ENCODE data around the gene RNLS. TPM values are rescaled to one million over a fixed set of nuclear protein-coding genes. Genes with fewer than 3 reads are reported as not detected.

Gene RNLS
- total RNA-seq, 1 experiment from 2014 or later: 8.7 TPM

DNA sequence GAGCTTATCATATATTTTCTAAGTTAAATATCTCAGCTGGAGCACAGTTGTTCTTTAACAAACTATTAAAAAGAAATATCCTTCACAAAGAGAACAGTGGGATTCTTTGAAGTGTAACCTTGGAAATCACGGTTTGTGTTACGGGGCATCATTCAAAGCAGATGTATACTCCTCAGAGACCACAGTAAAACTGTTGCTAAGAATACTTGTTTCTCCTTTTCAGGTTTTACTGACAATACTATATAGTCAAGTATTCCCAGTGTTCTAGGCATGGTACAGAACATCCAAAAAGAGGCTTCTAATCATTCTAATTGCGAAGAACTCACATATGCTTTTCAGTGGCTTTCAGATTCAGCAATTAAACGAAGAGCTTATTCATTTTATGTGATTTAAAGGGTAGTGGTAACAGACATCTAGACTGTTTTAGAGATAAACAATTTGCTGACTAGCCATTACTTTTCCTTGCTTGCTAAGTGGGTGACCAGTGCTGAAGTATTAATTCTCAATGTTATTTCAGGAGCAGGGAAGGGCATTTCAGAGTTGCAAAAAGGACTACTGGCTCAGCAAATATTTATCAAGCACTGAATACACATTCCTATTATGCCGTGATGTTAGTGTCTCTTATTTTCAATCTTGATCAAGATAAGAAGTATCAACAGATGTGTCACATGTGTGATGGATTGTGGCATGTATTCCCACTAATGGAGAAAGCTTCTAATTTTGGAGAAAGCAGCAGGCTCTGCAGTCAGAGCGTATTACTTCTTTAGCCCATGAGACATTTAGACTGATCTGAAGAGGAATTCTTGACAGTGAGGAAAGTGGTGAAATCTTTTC lies 236.8 kb downstream of the RNLS start:
- peaks cover 60% of the 10 kb centered on the region for H3K4me1 Mint-ChIP-seq
- CTCF ChIA-PET: interaction anchor here (0.9 to 1.9 kb wide), 2 partner anchors 43 kb away, joined by 3 to 7 read pairs; no protein-coding TSS in a partner anchor
- no peak for ATAC-seq

DNA sequence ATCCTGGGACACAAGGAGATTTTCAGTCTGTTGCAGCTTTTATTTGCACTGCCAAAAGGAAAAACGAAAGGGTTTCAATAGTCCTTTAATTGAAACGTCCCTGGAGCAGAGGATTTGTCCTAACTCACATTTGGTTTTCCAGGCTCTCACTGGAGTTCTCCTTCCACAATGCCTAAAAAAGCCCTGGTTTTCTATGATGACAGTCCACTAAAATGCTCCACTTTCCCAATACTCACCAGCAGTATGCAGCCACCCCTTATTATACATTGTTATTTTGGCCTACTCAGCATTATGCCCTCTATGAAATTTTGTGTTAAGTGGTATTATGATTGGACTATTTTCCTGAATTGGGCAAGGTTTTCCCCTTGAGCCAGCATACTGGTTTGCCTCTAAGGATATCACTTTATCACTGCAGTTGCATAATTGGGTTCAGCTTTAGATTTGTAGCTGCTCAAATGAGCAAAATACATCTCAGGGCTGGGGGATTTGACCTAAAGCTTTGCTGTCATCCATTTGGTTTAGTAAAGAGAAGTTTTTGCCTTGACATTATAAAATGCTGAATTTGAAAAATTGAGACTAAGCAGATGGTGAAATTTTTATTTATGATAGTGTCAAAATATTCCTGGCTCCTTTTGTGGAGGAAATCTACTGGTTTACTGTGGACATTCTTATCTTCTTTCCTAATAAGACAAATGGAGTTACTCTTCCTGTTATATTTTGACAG lies 239.2 kb downstream of the RNLS start:
- ChIA-PET CTCF (no interaction called here), POLR2A (no interaction called here)
- Mint-ChIP-seq H3K4me3 (no peak overlapping the region), H3K27ac (no peak overlapping the region; the same call in 1 of the 2 replicates), H3K9me3 (peaks cover 3% of the 10 kb centered on the region; the same call in 1 of the 2 replicates), H3K27me3 (ENCODE audit: low read depth) (no peaks in the 10 kb centered on the region), H3K36me3 (no peaks in the 10 kb centered on the region), H3K4me1 (peaks cover 57% of the 10 kb centered on the region)
- ATAC-seq (no peak), DNase-seq (ENCODE audit: low spot score) (no peak)
- TF ChIP-seq MLX (CRISPR knock-in tag; IDR thresholded peaks at IDR 0.05): no peak
- TF ChIP-seq TEAD1 (CRISPR knock-in tag; IDR thresholded peaks at IDR 0.05): no peak
- no peak for TF ChIP-seq SMAD4 (CRISPR knock-in tag; IDR thresholded peaks at IDR 0.05)
- no peak for TF ChIP-seq ZNF532 (CRISPR knock-in tag; IDR thresholded peaks at IDR 0.05; ENCODE audit: borderline replicate concordance)
- no peak for TF ChIP-seq ETV6 (CRISPR knock-in tag; IDR thresholded peaks at IDR 0.05)
- TF ChIP-seq, protein P1, sequence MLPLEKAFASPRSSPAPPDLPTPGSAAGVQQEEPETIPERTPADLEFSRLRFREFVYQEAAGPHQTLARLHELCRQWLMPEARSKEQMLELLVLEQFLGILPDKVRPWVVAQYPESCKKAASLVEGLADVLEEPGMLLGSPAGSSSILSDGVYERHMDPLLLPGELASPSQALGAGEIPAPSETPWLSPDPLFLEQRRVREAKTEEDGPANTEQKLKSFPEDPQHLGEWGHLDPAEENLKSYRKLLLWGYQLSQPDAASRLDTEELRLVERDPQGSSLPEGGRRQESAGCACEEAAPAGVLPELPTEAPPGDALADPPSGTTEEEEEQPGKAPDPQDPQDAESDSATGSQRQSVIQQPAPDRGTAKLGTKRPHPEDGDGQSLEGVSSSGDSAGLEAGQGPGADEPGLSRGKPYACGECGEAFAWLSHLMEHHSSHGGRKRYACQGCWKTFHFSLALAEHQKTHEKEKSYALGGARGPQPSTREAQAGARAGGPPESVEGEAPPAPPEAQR (CRISPR knock-in tag; IDR thresholded peaks at IDR 0.05): no peak
- no peak for TF ChIP-seq GABPB1 (CRISPR knock-in tag; IDR thresholded peaks at IDR 0.05)
- no peak for TF ChIP-seq ESRRA (CRISPR knock-in tag; IDR thresholded peaks at IDR 0.05; ENCODE audit: borderline replicate concordance)
- TF ChIP-seq CBFB (CRISPR knock-in tag; IDR thresholded peaks at IDR 0.05; ENCODE audit: low read depth): no peak
- no peak for TF ChIP-seq NFE2L1 (CRISPR knock-in tag; IDR thresholded peaks at IDR 0.05)
- no peak for TF ChIP-seq ZNF263 (CRISPR knock-in tag; IDR thresholded peaks at IDR 0.05; ENCODE audit: low read depth)
- TF ChIP-seq, protein P2, sequence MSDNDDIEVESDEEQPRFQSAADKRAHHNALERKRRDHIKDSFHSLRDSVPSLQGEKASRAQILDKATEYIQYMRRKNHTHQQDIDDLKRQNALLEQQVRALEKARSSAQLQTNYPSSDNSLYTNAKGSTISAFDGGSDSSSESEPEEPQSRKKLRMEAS (CRISPR knock-in tag; IDR thresholded peaks at IDR 0.05): no peak
- no peak for TF ChIP-seq ZNF671 (CRISPR knock-in tag; IDR thresholded peaks at IDR 0.05)
- TF ChIP-seq NR1H2 (CRISPR knock-in tag; IDR thresholded peaks at IDR 0.05): no peak
- no peak for TF ChIP-seq FOXJ3 (CRISPR knock-in tag; IDR thresholded peaks at IDR 0.05; ENCODE audit: borderline replicate concordance)

More for the DNA sequence above, 236.8 kb downstream of the RNLS start:
- H3K9me3 Mint-ChIP-seq: peaks cover 9% of the 10 kb centered on the region
- H3K4me3 Mint-ChIP-seq: peak overlapping the region; percentile 19
- TF ChIP-seq, protein P3, sequence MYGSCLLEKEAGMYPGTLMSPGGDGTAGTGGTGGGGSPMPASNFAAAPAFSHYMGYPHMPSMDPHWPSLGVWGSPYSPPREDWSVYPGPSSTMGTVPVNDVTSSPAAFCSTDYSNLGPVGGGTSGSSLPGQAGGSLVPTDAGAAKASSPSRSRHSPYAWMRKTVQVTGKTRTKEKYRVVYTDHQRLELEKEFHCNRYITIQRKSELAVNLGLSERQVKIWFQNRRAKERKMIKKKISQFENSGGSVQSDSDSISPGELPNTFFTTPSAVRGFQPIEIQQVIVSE (CRISPR knock-in tag; IDR thresholded peaks at IDR 0.05; ENCODE audit: borderline replicate concordance): no peak
- TF ChIP-seq TP53 (CRISPR knock-in tag; IDR thresholded peaks at IDR 0.05) (no peak), CREM (CRISPR knock-in tag; IDR thresholded peaks at IDR 0.05) (no peak), OVOL2 (CRISPR knock-in tag; IDR thresholded peaks at IDR 0.05; ENCODE audit: borderline replicate concordance) (no peak), NFE2L1 (CRISPR knock-in tag; IDR thresholded peaks at IDR 0.05) (no peak), FOXK1 (CRISPR knock-in tag; IDR thresholded peaks at IDR 0.05) (no peak), ZBTB43 (CRISPR knock-in tag; IDR thresholded peaks at IDR 0.05) (no peak)
- TF ChIP-seq, protein P4, sequence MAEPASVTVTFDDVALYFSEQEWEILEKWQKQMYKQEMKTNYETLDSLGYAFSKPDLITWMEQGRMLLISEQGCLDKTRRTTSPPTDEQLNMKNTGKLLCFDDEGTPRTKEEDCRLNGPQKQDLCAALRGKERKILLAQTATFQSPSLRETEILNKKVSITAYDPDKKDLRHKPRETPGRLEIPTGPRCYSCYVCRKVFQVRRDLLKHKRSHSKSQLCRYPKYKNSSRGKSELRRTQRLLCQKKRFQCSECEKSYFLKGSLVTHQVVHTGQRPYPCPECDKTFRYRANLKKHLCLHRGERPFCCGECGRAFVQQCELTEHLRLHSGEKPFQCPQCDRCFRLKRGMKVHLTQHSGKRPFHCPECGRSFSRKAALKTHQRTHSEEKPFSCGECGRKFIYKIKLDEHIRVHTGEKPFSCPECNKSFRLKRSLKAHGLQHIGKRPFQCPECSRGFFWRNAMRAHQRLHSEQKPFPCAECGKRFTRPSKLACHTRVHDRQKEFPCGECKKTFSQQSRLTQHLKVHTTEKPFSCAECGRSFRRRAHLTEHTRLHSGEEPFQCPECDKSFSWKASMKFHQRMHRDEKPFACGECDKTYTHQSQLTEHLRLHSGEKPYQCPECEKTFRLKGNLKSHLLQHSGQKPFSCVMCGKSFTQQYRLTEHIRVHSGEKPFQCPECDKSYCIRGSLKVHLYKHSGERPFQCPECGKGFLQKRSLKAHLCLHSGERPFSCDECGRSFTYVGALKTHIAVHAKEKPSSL (CRISPR knock-in tag; conservative IDR thresholded peaks at IDR 0.05): no peak
- H3K27me3 Mint-ChIP-seq (ENCODE audit: low read depth): no peaks in the 10 kb centered on the region
- no peak overlapping the region for H3K27ac Mint-ChIP-seq
- POLR2A ChIA-PET: interaction anchor here (0.6 kb wide), 1 partner anchor 494 kb away, joined by 7 read pairs; no protein-coding TSS in a partner anchor
- DNase-seq (ENCODE audit: low spot score): no peak
- peaks cover 8% of the 10 kb centered on the region for H3K36me3 Mint-ChIP-seq

Measured in WTC11 (cell line).